ENCODE data around the gene APBB2. TPM values are rescaled to one million over a fixed set of nuclear protein-coding genes. Genes with fewer than 3 reads are reported as not detected.
"Not testable (repeated sequence)": the region's sequence is repeated elsewhere in the genome, so short reads cannot be mapped to it uniquely, and the experiment has no call there.

Gene APBB2
- total RNA-seq, 1 experiment from 2014 or later, result 32.9 TPM

DNA sequence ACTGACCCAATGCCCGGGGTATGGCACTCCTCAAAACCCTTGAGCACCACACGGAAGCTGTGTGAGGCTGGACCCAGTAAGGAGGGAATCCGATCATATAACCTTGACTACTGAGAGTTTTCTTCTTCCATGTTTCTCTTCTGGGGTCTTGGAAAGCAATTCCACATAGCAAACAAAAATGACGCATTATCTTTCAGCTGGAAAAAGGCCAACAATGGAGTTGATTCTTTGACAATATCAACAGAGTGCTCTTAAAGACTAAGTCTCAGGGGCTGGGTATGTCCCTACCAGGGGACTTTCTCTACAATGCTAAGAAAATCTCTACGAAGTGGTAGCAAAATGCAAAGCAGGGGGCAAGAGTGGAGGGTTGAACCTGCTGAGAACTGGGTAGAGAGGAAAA lies 276.0 kb downstream of the APBB2 start:
- DNase-seq (ENCODE audit: low read depth), result no peak

DNA sequence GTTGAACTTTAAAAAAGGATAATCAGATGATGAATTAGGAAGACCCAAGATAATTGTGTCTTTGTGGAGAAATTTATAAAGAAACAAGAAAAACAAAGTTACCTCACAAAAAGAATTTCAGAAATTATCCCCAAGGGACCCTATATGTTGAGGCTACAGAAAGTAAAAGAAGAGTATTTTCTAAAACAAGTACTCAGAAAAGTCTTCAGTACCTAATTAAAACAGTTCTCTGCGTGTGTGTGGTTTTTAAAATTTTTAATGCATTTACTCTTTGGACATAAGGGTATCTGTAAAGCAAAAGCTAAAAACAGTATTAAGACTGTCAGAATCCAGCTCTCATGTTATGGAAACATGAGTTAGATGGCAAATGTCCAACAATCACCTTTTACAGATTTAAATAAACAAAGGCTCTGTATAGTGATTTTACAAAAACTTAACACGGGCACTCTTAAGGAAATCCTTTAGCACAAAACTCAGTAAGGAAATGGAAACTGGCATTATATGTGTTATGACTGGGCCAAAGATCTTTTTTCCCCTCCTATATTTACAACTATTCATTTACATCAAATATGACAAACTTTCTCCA lies 277.1 kb downstream of the APBB2 start:
- DNase-seq (ENCODE audit: low read depth), result no peak

DNA sequence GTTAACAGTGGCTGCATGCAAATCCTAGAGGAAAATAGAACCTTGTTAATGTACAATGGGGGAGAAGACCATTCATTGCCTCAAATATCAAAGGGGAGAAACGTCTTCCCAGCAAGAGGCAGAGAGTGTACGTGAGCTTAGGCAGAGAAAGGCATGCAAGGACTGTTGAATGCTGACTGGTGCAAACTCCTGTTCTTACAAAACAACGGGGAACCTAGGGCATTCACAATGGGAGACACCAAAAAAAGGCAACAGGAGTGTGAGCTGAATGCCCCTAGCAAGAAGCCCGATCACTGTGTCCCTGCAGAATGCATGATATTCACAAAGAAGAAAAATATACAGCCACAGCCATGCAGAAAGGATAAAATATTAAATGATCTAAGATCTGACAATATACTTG lies 279.7 kb downstream of the APBB2 start:
- DNase-seq (ENCODE audit: low read depth), result no peak

- no peak for DNase-seq (ENCODE audit: low read depth)
Measured at GRCh38 chr4:40933272-40934053, 280.9 kb downstream of the APBB2 start.

- DNase-seq (ENCODE audit: low read depth), result no peak
Measured at GRCh38 chr4:40931841-40932240, 282.5 kb downstream of the APBB2 start.

- DNase-seq (ENCODE audit: low read depth), result no peak
Measured at GRCh38 chr4:40931238-40931637, 283.1 kb downstream of the APBB2 start.

GRCh38 chr4:40927074-40927473 lies 287.3 kb downstream of the APBB2 start:
- DNase-seq (ENCODE audit: low read depth), result no peak

DNA sequence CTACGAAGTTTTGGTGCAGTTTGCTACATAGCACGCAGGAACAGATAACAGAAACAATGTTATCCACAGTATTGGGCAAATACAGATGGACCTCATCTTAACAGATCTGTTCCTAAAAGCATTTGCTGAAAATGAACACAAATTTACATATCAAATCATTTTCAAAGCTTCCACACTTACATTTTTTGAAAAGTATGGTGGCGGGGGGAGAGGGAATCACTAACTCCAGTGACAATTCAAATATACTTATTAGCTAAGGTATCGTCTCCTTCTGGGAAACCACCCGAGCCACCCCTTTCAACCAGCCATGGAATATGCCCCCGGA lies 289.6 kb downstream of the APBB2 start:
- no peak for DNase-seq (ENCODE audit: low read depth)

DNA sequence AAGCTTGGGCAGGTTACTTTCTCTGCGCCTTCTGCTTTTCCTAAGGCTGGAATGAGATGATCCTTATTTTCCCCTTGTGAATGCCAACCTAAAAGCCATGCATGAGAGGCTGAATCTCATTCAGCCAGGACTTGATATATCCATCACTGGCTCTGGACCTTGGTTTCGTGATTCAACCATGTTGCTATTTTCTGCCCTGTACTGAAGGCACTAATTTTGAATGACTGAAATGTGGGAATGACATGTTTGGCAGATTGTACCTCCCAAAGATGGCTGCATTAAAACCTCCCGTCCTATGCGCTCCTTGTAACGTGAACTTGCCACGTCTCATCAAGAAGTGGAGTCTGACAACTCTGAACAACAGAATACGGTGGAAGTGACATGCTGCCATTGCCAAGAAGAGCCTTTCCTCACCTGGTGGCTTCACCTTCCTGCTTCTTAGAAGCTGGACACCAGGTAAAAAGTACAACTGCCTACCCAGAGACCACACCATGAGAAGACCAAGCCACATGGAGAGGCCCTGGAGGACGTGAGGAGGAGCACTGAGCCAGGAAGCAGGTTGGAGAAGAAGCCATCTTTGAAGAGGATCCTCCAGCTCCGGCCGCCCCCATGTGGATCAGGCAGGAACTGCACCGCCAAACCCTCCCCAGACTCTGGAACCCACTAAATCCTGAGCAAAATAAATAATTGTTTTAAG lies 290.1 kb downstream of the APBB2 start:
- DNase-seq (ENCODE audit: low read depth), result peak; percentile 63

DNA sequence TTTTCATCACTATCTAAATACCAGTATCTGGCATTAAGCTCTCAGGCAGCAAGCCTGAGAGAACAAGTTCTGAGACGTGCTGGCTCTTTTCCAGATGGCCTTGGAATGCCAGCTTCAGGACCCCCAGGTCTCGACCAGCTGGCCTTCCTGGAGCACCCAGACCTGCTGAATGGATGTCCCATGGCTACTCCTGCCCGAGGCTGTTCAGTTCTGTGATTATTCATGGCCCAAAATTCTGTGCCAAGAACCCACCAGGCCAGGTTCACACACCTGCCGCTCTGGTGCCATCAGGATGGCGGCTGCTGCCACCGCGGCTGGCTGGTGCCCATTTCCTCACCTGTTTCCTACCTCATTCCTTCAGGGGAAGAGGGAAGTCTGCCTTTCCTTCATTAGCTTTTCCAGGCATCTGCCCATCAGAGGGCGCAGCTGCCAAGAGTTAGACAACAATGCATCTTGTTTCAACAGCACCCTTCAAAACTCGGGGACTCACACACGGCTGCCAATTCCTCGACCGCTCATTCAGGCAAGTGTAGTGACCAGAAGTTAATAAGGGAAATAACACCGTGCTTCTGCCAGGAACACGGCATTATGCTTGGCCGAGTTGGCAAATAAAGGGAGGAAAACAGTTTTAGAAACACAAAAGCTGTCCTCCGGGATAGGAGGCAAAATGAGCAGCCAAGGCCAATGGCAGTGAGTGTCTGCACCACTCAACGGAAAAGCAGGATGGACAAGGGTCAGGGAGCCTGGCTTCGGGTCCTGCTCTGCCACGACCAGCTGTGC lies 290.8 kb downstream of the APBB2 start:
- no peak for DNase-seq (ENCODE audit: low read depth)

GRCh38 chr4:40919976-40920375 lies 294.4 kb downstream of the APBB2 start:
- not testable (repeated sequence) for DNase-seq (ENCODE audit: low read depth)

GRCh38 chr4:40918330-40918729 lies 296.0 kb downstream of the APBB2 start:
- peak; percentile 21 for DNase-seq (ENCODE audit: low read depth)

- DNase-seq (ENCODE audit: low read depth), result peak; percentile 28
Measured at GRCh38 chr4:40916880-40917279, 297.5 kb downstream of the APBB2 start.

DNA sequence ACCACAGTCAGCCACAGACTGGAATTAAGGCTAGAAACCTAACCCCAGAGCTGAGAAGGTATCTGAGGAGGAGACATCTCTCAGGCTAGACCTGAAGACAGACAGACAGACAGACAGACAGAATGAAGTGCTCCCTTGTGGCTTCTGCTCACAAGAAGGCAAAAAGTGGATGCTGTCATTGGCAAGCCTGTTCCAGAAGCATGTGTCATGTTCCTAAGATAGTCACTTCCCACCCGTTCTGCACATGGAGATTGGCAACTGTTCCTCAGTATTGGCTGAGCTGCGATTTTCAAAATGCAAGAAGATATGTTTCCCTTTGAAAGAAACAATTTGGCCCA lies 298.2 kb downstream of the APBB2 start:
- peak; percentile 18 for DNase-seq (ENCODE audit: low read depth)

DNA sequence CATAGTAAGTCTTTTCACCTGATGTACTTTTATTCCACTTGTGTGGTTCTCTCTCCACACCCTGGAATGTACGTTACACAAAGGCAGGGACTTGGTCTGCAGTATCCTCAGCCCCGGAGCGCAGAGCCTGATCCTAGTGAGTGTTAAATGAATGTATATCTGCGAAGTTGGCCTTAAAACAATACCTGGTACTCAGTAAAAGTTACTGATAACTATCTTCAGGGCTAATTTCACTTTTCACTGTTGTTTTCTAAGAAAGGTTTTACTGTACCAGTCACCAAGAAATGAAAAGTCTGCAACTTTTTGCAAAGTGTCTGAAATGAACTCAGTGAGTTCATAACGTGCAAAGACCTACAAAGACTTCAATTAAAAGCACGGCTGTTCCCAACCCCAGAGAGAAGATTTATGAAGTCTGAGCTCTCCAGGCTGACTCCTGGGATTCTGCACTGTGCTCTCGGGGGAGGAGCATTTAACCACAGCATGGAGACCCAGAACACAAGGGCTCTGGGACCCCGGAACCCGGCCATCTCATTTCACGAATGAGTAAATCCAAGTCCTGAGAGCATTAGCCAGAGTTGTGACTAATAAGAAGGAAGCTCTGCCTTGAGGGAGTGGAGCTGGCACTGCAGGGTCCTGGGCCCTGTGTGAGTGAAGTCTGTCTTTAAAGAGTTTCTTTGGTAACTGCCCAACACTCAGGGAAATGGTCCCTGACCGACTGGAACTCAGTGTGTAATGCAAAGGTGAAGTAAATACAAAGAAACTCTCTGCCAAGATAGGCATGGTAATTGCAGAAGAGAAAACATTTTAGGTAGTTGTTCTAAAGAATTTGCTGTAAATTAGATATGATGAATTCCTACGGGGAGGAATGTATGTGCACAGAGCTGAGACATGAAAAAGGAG lies 298.8 kb downstream of the APBB2 start:
- peak; percentile 45 for DNase-seq (ENCODE audit: low read depth)

DNA sequence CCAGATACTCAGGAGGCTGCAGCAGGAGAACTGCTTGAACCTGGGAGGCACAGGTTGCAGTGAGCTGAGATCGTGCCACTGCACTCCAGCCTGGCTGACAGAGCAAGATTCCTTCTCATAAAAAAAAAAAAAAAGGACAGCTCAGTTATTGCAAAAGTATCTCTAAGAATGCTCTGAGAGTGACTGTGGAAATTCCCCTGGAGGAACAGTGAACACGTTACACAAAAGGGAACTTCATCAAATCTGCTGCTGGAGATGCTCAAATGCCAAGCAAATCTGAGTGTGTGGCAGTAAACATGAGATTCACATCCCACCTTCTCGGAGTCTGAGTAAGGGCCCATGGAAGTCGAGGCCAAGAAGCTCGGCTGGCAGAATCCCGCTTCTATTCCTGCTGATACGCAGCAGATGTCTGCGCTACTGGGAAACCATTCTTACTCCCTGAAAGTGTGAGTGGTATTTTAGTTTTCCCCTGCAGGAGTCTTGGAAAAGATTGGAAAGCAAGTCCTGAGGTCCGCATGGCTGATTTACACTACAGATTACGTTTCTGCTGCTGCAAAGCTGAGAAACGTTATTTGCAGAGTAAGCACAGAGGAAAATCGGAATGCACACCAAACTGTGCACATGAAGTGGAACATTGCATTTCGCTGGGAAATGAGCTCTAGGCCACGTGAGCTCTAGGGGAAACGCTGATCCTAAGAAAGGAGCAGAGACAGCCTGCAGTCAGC lies 301.7 kb downstream of the APBB2 start:
- DNase-seq (ENCODE audit: low read depth), result no peak

DNA sequence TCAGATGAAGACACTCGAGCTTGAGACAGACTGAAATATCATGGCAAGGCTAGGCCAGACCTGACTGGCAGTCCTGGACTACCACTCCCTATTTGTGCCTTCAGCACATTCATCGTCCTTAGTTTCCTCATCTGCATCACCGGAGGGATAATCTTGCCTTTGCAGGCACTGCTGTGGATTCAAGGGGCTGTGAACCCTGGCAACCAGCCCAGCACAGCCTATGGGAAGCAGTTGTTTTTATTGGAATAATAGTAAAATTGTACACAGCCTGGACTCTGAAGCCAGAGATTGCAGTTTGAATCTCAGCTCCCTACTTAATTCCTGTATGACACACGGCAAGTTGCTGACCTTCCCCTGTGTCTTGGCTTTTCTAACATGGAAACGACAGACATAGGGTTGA lies 303.6 kb downstream of the APBB2 start:
- no peak for DNase-seq (ENCODE audit: low read depth)

DNA sequence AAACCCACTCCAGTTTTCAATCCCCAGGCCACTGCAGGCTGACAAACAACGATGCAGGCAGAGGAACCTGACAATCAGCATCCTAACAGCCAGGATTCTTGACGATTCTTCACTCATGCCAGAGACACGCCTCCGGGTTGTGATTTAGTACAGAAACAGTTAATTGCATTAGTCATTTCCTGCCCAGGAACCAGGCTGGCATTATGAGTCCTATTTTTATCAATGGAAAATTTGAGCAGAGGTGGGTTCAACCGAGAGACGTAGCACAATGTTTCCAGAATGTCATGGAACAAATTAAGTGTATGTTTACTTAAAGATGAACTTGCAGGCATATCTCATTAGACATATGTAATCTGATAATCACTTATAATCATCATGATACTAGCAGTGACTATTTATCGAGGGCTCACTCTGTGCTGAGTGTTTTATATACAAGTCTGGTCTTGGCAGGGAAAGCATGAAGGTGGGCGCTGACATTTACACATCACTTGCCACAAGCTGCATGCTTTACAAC lies 304.9 kb downstream of the APBB2 start:
- peak; percentile 81 for DNase-seq (ENCODE audit: low read depth)

- peak; percentile 84 for DNase-seq (ENCODE audit: low read depth)
Measured at GRCh38 chr4:40908702-40909362, 305.5 kb downstream of the APBB2 start.

DNA sequence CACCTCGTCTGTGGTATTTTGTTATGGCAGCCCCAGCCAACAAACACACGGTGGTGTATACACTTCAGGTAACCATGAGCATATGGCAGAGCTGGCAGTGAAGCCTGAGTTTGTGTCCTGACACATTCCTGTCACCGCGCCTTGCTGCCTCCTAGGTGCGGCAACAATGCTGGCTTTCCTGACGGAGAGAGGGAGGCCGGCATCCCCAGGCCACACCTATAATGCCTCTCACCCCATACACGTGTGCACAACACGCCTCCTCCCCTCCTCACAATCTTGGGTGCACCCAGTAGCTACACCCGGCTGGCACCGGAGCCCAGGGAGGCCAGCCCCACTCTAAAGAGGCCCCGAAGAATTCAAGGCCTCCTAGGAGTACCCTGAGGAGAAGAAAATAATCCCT lies 306.0 kb downstream of the APBB2 start:
- DNase-seq (ENCODE audit: low read depth), result no peak
